HuH-7 (cell line): ENCODE measurements around the gene SCNN1G.
A peak's percentile ranks its signal among the peaks of the same experiment; 100 is the strongest.
"Not testable (repeated sequence)": the region's sequence is repeated elsewhere in the genome, so short reads cannot be mapped to it uniquely, and the experiment has no call there.

Experiments
- DNase-seq: peaks from one replicate; pipeline ENCODE4 v3.0.0; 2011; ENCODE audit warnings: low spot score

SCNN1G gene, protein sequence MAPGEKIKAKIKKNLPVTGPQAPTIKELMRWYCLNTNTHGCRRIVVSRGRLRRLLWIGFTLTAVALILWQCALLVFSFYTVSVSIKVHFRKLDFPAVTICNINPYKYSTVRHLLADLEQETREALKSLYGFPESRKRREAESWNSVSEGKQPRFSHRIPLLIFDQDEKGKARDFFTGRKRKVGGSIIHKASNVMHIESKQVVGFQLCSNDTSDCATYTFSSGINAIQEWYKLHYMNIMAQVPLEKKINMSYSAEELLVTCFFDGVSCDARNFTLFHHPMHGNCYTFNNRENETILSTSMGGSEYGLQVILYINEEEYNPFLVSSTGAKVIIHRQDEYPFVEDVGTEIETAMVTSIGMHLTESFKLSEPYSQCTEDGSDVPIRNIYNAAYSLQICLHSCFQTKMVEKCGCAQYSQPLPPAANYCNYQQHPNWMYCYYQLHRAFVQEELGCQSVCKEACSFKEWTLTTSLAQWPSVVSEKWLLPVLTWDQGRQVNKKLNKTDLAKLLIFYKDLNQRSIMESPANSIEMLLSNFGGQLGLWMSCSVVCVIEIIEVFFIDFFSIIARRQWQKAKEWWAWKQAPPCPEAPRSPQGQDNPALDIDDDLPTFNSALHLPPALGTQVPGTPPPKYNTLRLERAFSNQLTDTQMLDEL

DNA sequence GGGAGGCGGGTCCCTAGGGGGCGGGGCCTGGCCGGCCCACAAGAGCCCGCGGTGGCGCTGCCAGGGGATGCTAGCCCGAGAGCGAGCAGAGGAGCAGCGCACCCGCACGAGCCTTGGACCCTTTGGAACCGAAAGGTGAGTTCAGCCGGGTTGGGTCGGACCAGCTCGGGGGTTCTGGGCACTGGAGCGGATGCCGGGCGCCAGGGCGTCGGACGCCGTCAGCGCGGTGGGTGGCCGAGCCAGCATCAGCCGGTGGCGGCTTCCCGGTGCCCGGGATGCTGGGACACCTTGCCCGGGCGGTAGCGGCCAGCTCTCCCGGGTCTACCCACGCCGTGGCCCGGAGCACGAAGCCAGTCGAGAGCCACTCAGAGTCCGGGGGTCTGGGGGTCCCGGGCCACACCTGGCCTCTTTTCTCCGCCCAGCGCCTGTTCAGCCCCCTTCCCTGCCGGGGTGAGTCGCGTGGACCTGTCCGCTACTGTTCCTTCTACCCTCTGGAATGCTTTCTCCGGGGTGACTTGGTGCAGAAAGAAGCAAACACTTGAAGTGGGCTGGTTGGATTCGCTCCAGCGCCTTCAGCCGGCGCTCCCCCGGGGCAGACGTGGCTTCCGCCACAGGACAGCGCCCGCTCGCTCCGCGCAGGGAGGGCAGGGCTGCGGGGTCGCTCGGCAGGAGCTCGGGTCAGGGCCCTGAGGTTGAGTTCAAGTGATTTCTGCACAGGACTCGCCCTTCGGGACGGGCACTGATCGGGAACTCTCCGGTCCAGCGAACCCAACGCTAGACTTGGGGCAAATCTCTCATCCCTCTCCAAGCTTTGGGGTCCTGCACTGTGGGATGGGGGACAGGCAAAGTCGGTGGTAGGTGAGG lies at the start of gene SCNN1G:
Gene SCNN1G (plus strand): TSS at position 67 of the 864 bp plus-strand sequence. CDS start 3,527 bp downstream, outside the sequence.
- DNase-seq: no peak

DNA sequence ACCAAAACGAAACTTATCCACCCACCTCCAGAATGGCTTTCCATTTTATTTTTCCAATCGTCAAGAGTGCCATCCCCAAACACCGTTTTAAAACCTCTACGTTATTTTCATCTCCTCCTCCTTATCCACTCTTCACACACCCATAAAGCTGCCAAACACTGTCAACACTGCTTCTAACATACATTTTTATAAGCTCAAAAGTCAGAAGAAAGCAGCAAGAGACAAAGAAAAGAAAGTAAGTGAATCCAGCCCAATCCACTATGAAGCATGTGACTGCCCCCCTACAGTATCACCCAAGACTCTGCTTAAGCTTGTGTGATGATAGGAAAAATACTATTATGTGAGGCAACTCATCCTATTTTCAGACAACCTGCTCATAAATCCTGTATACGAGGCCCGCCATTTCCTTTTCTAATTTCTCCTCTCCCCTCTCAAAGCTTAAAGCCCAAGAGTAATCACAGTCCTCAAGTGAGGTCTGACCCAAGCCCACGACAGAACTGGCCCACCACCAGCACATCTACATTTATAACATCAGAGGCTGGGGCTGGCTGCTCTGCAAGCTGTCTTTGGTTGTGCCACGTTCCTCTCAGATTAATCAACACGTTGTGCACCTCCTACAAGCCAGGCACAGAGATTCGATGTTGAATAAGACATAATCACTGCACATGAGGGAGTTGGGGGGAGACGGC lies 49.6 kb upstream of the SCNN1G start:
- DNase-seq: no peak

DNA sequence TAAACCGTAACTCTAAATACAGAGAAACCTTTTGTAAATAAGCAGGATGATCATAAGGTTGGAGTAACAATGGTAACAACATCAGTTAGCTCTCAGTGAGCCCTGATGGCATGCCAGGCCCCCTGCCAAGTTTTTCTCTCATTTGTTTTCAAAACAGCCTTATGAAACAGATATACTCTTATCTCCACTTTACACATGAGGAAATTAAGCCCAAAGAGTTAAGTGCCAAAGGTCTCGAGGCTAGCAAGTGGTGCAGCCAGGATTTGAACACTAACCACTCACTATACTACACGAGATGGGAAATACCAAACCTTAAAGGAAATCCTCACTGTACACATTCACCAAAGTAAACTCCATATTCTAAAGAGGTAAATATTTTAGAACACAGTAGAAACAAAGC lies 48.3 kb upstream of the SCNN1G start:
- no peak for DNase-seq

DNA sequence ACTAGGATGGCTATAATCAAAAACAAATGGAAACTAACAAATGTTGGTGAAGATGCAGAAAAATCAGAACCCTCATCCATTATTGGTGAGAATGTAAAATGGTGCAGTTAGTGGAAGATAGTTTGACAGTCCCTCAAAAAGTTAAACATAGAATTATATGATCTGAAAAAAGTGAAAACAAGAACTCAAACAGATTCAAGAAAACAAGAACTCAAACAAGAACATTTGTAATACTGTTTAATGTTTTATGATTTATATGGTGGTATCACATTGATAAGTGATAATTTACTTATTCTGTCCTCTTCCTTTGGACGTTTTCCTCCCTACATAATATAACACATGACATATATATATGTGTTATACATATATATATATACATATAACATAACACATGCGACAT lies 45.3 kb upstream of the SCNN1G start:
- no peak for DNase-seq

DNA sequence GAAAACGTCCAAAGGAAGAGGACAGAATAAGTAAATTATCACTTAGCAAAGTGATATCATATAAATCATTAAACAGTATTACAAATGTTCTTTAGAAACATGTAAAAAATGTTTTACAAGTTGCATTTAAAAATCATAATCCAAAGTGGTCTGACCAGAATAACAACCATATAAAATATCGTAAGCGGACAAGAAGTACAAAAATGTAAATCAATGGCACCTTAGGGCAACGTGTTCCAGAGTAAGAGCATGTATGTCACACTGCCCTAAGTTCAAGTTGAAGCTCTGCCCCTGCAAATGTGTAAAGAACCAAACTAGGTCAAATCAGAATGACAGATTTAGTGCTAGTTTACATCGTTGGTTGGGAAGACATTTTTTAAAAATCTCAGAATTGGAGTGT lies 44.7 kb upstream of the SCNN1G start:
- no peak for DNase-seq

DNA sequence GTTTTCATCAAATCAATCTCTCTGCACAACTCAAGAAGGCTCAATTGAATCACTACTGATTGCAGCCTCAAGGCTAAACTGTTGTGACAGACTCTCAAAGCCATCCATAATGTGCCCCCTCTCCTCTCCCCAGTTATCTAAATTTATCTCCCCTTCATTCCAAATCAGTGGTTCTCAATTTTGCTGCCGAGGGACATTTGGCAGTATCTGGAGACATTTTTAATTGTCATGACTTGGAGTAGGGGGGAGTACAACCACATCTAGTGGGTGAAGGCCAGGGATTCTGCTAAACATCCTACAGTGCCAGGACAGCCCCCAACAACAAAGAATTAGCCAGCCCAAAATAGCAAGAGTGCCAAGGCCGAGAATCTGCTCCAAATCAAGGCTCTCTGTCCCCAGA lies 42.4 kb upstream of the SCNN1G start:
- no peak for DNase-seq

DNA sequence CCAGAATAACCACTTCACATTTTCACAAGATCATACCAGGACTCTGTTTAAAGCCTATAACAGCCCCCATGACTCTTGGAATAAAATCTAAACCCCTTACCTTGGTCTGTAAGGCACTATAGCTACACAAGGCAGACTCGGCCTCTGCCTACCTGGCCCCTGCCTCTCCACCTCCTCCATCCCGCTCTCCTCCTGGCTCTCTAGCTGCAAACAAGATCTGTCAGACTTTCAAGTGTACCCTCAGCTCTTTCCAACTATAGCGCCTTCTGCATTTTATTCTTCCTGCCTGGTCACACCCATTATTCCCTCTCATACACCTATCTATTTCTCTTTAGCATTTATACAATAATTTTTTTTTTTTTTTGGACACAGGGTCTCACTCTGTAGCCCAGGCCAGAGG lies 41.5 kb upstream of the SCNN1G start:
- DNase-seq: no peak

DNA sequence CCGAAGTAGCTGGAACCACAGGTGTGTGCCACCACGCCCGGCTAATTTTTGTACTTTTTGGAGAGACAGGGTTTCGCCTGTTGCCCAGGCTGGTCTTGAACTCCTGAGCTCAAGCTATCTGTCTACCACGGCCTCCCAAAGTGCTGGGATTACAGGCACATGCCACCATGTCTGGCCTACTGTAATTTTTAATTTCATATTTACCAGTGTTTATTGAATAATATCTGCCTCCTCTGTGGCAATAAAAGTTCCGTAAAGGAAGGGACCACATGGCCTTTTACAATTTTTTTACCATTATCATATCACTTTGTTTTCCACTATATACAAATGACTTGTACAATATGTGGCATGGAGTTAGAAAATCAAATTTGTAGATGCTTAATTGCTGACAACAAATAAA lies 41.0 kb upstream of the SCNN1G start:
- DNase-seq: no peak

DNA sequence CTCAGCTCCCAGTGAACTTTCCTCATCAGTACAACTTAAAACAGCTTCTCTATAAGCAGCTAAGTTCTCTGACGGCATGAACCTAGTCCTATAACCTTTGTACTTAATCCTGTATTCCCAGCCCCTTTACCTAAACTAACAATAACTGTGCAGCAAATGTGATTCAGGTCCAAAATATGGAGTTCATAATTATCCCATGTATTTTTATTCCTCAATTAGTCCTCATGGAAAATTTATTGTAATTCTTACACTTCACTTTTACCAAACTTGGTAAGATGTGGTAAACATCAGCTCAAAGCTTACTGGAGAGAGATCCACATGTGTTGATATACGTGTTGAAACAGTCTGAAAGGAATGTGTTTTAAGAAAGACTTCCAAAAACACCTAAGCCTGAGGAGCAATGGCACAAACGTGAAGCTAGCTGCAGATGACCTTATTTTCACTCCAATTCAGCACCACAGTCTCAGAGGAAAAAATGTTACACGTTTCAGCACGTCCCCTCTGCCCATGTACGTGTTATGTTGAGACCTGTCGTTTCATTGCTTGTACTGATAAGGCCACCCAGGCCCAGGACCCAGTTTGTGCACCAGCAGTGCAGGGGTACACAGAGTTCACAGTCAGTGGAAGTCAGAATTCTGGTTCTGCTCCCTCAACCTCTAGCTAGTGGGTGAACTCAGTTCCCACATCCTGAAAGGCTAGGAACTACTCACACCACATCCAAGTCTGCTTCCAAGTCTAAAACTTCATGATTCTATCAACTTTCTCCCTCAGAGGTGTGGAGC lies 40.4 kb upstream of the SCNN1G start:
- no peak for DNase-seq

DNA sequence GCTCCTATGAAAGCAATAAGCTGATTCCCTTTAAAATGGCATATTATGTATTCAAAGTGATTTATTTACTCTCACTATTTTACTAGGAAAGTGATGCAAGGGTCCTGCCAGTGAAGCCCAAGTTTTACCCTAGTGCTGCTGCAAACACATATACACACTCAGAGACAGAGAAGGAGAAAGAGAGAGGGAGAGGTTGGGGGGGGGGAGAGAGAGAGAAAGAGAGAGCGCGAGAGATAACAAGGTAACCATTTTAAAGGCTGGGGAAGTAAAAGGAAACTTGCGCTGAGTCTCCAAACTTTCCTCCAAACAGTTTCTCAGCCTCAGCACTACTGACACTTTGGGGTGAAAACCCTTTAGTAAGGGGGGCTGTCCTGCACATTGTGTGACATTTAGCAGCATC lies 39.2 kb upstream of the SCNN1G start:
- no peak for DNase-seq

DNA sequence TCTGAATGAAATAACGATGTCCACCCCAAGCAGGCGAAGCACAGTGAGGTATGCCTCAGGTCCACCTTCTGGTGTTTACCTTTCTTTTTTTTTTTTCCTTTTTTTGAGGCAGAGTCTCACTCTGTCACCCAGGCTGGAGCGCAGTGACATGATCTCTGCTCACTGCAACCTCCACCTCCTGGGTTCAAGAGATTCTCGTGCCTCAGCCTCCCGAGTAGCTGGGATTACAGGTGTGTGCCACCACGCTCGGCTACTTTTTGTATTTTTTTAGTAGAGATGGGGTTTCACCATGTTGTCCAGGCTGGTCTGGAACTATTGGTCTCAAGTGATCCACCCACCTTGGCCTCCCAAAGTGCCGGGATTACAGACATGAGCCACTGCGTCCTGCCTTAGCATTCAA lies 38.2 kb upstream of the SCNN1G start:
- not testable (repeated sequence) for DNase-seq

DNA sequence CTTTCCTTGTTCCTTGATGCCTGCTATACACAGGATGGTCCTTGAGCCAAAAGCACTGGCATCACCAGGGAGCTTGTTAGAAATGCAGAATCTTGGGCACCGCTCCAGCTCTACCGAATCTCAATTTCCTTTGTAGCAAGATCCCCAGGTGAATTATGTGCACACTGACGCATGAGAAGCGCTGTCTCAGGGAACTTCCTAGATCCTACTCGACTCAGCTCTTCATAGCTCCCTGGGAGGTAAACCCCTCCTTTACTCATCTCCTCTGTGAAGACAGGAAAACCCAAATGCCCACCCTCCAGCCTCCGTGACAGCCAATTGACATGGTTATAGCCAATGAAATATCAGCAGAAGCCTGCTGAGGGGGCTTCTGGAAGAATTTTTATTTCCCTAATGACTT lies 37.4 kb upstream of the SCNN1G start:
- DNase-seq: no peak

DNA sequence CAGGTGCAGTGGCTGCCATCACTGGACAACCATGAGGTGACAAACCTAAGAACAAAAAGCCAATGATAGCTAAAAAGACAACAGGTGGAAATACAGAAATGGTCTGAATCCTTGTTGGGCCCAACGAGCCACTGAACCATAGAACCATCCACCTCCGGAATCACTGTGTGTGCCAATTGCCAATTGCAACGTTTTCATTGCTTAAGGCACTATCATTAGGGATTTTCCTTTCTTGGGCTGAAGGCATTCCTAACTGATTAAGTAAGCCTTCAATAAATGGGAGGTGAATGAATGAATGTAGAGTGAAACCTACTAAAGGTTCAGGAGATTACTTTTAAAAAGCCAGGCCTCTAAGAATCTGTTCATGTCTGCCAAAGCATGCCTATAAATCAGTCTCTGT lies 36.9 kb upstream of the SCNN1G start:
- DNase-seq: no peak

DNA sequence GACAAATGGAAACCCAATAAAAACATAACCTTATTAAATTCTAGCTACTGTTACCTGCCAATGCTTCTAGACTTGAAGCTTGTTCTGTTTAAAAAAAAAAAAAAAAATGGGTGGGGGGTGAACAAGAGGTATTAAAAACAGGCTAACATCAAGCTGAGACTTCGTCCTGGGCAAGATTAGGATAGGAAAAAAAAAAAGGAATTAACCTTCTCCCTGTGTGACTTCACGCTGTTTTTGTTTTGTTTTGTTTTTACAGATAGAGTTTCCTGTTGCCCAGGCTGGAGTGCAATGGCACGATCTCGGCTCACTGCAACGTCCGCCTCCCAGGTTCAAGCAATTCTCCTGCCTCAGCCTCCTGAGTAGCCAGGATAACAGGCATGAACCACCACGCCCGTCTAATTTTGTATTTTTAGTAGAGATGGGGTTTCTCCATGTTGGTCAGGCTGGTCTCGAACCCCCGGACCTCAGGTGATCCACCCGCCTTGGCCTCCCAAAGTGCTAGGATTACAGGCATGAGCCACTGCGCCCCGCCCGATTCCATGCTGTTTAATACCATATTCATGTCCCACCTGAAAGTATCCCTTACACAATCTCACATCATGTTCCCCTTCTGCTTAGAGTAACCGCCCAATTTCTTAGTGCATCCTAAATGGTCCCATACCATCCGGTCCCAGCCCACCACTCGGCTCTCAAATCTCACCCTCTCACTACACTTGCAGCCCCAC lies 35.5 kb upstream of the SCNN1G start:
- no peak for DNase-seq

DNA sequence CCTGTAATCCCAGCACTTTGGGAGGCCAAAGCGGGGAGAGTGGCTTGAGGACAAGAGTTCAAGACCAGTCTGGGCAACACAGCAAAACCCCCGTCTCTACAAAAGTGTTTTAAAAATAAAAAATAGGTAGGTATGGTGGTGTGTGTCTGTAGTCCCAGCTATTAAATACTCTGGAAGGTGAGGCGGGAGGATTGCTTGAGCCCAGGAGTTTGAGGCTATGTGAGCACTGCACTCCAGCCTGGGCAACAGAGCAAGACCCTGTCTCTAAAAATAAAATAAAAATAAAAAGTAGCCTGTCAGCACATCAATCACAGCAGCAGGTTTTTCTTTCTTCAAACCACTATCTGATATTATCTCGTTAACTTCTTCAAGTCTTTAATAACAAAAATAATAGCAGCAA lies 34.9 kb upstream of the SCNN1G start:
- DNase-seq: no peak

DNA sequence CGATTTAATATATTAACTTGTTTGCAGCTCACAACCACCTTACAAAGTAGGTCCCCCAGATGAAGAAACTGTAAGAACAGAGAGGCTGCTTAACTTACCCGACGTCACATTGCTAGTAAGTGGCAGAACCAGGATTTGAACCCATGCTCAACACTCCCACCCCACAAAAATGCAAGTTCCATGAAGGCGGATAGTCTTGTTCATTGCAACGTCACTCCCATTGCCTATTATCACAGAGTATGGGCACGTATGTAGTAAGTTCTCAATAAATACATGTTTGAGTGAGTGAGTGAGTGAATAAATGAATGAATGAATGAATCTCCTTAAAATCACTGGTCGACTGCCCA lies 34.4 kb upstream of the SCNN1G start:
- no peak for DNase-seq

DNA sequence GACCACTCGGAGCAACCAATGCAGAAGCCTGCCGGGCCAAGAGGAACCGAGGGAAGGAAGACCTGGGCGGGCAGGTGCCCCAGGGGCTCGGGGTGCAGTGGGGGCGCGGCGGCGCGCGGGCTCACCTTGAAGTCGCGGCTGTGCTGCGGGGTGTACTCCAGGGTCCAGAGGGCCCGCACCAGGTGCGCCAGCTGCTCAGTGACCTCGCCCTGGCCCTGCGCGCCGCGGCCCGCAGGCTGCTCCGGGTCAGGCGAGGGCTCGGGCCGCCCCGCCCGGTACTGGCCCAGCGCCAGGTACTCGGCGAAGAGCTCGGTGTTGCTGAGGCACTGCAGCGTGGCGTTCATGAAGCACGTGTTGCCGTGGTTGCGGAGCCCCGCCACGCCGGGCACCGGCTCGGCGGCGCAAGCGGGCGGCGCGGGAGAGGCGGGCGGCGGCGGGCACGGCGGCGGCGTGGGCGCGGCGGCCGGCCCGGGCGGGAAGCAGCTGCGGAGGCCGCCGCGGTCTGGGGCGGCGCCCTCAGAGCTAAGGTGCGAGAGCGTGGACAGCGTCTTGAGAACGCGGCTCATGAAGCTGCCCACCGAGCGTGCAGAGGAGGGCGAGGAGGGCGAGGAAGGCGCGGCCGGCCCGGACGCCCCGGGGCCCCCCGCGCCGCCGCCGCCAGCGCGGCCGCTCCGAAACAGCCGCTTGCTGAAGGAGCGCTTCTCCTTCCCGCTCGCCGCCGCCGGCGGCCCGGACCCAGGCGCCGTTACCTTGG lies 33.9 kb upstream of the SCNN1G start:
- peak; percentile 40 for DNase-seq

DNA sequence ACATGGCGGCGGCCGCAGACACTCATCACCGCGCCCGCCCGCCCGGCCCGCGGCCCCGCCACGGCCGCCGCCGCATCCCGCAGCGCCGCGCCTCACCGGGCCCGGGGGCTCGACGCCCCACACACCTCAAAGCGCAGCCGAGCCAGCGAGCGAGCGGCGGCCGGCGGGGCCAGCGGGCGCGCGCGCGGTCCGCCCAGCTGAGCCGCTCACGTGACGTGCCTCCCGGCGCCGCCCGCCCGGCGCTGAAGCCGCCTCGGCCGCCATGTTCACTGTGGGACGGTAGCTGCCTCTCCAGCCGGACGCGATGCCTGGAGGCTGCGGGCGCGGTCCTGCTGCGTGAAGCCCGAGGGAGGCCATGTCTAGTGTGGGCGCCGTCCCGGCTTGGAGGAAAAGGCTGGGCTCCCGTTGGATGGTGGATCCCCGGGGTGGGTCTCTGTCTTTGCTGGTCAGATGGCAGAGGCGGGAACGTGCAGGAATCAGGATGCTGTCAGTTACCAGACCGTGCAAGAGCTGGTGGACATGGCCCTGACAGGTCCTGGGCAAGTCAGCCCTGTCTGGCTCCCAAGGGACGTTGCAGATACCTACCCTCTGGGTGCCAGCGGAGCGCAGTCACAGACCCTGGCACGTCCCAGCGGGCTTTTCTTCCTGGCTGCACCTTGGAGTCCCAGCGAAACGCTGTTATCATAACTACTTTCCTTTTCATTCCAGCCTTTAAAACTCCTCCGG lies 33.1 kb upstream of the SCNN1G start, which contains the start of gene USP31:
Gene USP31 (minus strand): TSS at position 186 of the 726 bp plus-strand sequence. CDS start 182 bp downstream, at position 4.
- DNase-seq: peak; percentile 81

DNA sequence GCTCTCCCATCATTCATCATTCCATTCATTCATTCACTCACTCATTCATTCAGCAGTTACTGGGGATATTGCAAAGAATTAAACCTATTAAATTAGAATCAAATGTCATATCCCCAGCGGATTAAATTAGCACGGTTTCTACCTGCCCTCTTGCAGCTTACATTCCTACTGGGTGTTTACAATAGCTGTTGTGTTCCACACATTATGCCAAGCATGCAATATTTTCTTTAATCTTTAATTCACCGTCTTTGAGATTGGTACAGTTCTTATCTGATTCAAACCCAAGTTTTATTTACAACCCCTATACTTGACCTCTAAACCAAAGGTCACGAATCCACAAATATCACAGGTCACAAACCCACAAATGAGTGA lies 32.6 kb upstream of the SCNN1G start:
- DNase-seq: no peak
